ENCODE results near the gene SLC25A36.

GRCh38 chr3:140931016-140931454 lies 10.6 kb upstream of the SLC25A36 start:
- TF ChIP-seq POLR2AphosphoS5 (IDR thresholded peaks at IDR 0.05) (no peak), CTCF (IDR thresholded peaks at IDR 0.05 in 8 of 11, conservative IDR thresholded peaks at IDR 0.05 in 3 of 11) (no peak)

Data from spleen (tissue), 7 donors.